HG03354 (cell line): ENCODE results near the gene DNAJC22.

Experiments
- ATAC-seq: cut with Tn5 transposase; IDR thresholded peaks from one replicate; pipeline ENCODE4 v1.9.1; 2021; ENCODE audit warnings: mild to moderate bottlenecking; ENCODE audit not compliant: unreplicated experiment, poor library complexity, severe bottlenecking

DNAJC22 gene

GRCh38 chr12:49342914-49343731 lies 3.6 kb upstream of the DNAJC22 start:
- no peak for ATAC-seq

DNA sequence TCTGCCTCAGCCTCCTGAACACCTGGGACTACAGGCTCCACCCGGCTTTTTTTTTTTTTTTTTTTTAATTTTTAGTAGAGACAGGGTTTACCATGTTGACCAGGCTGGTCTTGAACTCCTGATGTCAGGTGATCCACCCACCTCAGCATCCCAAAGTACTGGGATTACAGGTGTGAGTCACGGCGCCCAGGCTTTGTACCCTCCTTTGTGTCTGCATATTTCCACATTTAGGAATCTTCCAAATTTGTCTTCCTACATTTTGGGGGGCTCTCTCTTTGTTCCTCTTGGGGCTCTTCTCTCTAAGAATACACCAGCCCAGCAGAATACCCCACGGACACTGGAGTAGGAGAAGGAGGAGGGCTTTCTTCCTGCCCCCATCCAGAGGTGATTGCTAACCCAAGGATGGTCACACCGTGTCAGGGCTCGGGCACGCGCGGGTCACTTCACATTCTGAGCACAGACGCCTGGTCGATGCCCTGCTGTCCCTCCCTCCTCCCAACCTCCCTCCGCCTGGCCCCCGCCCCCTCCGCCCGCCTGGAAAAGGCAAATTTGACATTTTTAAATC lies 2.1 kb upstream of the DNAJC22 start:
- no peak for ATAC-seq

DNA sequence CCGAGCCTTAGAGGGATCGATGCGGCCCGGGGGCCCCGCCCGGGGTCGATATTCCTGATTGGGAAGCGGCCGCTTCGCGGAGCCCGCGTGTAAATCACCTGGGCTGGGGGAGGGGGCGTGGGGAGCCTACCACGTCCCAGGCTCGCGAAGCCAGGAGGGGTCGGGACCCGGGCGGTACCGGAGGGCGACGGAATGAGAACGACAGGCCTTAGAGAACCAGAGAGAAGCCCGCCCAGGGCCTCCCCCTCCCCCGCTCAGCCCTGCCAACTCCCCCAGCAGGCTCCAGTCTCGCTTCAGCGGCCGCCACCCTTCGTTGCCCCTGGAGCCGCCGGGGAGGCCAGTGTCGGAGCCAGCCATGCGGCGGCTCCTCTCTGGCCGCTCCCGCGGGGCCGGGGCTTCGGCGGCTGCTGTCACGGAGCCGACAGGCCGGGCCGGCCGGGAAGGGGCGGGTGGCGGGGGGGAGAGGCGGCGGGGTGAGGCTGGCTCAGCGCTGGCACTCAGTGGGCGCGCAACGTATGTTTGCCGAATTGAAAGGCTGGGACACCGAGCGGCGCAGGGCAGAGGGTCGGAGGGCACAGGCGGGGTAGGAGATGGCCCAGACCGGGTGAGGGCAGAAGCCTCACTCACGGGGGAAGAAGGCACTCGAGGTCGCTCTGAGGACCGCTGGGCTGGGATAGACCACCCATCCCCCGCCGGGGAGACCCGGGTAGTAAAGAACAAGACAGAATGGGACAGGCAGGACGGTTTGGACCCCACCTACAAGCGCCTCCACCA lies 1.4 kb upstream of the DNAJC22 start:
- ATAC-seq = no peak

DNA sequence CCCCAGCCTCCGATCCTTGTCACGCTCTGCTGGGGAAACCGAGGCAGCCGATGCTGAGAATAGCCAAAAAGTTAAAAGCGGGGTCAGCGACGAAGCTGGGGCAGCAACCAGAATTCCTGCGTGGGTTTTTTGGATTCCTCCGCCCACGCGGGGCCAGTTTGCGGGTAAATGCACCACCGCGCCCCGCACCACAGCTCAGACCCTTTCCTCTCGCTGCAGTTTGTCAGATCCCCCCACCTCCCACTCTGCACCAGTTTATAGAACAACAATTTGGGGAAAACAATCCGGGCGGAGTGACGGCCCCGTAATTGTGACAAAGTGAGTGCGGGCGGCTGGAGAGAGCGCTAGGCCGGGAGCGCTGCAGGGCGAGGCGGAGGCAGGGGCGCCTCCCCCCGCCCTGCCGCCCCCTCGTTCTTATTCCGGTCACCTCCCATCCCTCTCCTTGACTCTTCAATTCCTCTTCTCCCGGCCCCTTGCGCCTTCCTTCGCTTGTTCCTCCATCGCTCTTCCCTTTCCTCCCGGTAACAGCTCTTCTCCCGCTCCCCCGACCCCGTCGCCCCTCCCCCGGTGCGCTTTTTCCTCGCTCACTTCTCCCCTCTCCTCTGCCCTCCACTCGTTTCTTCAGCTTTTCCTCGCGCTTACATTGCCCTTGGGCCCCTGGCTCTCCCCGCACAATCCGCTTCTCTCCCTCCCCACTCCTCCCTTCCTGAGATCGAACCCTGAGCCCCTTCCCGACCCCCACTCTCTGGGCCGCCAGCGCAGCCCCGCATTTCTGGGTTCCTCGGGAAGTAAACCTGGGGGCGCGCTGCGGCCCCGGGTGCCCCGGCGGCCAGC lies 646 bp upstream of the DNAJC22 start:
- ATAC-seq = no peak

DNA sequence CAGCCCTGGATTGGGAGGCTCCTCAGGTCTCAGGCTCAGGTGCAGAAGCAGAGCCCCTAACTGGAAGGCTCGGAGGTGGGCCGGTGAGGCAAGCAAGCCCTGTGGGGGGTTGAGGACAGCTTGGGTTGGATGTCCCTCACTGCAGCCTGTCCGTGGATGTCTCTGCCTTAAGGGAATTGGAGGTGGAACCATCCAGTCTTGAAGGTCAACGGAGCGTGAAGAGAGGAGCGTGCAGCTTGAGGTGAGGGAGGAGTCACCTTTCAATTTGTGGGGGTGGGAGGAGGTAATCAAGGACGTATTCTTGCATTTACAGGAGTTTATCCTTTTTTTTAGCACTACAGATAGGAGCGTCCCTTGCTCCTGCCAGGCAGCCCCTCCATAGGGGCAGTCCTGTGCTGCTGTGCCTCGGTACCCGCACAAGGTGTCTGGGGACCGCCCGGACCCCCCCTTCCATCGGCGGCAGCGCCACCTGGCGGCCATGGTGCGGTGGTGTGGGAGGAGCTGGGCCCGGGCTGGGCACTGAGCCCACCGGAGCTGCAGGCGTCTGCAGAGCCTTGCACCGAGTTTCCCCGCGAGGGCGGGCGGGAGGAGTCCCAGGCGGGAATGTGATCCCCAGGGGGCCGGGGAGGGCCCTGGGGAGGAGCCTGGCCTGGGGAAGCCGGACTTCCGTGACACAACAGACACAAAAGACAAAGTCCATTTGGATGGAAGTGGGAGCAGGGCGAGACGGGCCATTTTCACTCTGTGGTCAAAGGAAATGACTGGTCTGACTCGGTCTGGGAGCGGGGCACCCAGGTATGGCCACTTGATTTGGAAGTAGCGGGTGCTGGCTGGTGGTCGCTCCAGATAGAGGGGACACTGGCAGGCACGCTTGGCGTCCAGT lies 864 bp downstream of the DNAJC22 start:
- no peak for ATAC-seq

DNA sequence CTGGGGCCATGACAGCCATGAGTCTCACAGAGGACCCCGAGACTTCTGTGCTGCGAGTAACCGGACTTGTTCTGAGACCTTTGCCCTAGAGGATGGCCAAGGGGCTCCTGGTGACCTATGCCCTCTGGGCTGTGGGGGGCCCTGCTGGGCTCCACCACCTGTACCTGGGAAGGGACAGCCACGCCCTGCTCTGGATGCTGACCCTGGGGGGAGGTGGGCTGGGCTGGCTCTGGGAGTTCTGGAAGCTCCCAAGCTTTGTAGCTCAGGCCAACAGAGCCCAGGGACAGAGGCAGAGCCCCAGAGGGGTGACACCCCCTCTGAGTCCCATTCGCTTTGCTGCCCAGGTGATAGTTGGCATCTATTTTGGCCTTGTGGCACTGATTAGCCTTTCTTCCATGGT lies 2.1 kb downstream of the DNAJC22 start:
- ATAC-seq = no peak

DNA sequence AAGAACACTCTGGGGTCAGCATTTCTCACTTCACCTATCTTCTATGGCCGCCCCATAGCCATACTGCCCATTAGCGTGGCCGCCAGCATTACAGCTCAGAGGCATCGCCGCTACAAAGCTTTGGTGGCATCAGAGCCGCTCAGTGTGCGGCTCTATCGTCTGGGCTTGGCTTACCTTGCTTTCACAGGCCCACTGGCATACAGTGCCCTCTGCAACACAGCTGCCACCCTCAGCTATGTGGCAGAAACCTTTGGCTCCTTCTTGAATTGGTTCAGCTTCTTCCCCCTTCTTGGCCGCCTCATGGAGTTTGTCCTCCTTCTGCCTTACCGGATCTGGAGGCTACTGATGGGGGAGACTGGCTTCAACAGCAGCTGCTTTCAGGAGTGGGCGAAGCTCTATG lies 2.6 kb downstream of the DNAJC22 start:
- ATAC-seq = no peak

DNA sequence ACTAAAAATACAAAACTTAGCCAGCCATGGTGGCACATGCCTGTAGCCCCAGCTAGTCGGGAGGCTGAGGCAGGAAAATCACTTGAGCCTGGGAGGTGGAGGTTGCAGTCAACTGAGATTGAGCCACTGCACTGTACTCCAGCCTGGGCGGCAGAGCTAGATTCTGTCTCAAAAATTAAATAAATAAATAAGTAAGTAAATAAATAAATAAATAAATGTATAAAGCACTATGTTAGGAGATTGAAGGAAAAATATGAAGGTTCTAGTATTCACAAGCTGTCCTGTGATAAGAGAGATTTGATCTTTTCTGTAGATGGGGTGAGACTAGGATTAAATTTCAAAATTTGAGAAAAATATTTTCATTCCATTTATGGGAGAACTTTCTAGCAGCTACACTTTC lies 5.7 kb downstream of the DNAJC22 start:
- ATAC-seq = no peak

GRCh38 chr12:49355913-49356312 lies 9.2 kb downstream of the DNAJC22 start:
- ATAC-seq = no peak

DNA sequence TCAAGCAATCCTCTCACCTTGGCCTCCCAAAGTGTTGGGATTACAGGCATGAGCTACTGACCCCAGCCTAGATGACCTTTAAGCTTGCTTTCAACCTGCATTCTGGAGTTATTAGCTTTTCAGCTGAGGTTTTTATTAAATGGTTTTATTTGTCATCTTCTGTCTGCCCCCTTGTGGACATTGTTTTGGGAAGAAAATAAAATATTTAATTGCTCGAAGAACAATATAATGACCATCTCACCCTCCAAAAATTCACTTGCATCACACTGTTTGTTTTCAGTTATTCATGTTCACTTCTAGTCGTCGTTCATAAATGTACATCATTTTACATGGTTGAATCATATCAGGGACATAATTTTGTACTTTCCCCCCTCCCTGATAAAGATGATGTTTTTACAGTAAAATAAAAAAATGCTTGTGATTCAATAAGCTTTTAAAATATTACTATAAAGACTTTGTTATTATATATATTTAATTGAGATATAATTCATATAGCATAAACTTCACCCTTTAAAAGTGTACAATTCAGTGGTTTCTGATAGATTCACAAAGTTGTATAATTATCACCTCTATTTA lies 10.5 kb downstream of the DNAJC22 start:
- ATAC-seq = no peak

- peak; percentile 69 for ATAC-seq
Observed at GRCh38 chr12:49358483-49359141, 11.9 kb downstream of the DNAJC22 start.

DNA sequence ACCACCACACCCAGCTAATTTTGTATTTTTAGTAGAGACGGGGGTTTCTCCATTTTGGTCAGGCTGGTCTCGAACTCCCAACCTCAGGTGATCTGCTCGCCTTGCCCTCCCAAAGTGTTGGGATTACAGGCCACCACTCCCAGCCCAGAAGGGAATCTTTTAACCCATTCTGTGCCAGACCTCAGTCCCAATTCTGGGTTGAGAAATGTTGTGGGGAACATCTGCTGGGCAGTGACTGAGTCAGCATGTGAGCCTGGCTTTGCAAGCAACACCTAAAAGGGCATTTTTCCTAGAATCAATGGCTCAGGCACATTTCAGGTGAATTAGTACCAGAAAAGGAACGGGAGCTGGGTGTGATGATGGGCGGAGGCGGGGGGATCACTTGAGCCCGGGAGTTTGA lies 13.0 kb downstream of the DNAJC22 start:
- ATAC-seq = no peak

GRCh38 chr12:49362077-49362476 lies 15.4 kb downstream of the DNAJC22 start:
- ATAC-seq = no peak

GRCh38 chr12:49364989-49365388 lies 18.3 kb downstream of the DNAJC22 start:
- ATAC-seq = no peak

- ATAC-seq = no peak
Observed at GRCh38 chr12:49365542-49365941, 18.9 kb downstream of the DNAJC22 start.

- ATAC-seq = peak; percentile 7
Observed at GRCh38 chr12:49366096-49366651, 19.5 kb downstream of the DNAJC22 start.

- ATAC-seq = peak; percentile 77
Observed at GRCh38 chr12:49366652-49367380, 20.1 kb downstream of the DNAJC22 start.
